Measurements from ENCODE around the gene ZP4. TPM values are rescaled to one million over a fixed set of nuclear protein-coding genes. Genes with fewer than 3 reads are reported as not detected.

Gene ZP4
- total RNA-seq, 2 experiments from 2014 or later, result not detected

DNA sequence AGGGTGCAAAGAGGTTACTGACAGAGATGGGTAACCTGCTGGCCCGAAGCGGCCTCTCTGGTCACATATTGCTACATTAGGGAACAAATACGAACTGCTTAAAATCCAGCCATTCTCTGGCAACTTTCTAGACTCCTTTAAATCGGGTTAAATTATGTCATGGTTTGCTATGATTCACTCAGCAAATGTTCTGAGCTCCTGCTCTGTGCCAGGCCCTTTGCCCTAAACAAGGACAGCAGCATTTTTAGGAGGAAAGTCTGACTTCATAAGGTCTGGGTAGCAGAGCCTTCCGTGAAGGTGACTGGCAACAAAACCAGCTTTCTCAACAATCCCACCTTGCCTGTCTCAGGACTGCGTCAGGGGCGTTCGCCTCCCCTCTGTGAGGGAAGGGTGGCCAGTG lies 15.4 kb downstream of the ZP4 start:
- H3K36me3 ChIP-seq (ENCODE audit: insufficient read depth, low read length), result no peaks in the 10 kb centered on the region
- Mint-ChIP-seq H3K27ac (no peak overlapping the region), H3K27me3 (no peaks in the 10 kb centered on the region), H3K36me3 (ENCODE audit: low read depth) (no peaks in the 10 kb centered on the region), H3K4me1 (ENCODE audit: low read depth) (no peaks in the 10 kb centered on the region), H3K9me3 (no peaks in the 10 kb centered on the region), H3K4me3 (no peak overlapping the region)
- CTCF ChIA-PET, result no interaction called here
- TF ChIP-seq, protein P1, sequence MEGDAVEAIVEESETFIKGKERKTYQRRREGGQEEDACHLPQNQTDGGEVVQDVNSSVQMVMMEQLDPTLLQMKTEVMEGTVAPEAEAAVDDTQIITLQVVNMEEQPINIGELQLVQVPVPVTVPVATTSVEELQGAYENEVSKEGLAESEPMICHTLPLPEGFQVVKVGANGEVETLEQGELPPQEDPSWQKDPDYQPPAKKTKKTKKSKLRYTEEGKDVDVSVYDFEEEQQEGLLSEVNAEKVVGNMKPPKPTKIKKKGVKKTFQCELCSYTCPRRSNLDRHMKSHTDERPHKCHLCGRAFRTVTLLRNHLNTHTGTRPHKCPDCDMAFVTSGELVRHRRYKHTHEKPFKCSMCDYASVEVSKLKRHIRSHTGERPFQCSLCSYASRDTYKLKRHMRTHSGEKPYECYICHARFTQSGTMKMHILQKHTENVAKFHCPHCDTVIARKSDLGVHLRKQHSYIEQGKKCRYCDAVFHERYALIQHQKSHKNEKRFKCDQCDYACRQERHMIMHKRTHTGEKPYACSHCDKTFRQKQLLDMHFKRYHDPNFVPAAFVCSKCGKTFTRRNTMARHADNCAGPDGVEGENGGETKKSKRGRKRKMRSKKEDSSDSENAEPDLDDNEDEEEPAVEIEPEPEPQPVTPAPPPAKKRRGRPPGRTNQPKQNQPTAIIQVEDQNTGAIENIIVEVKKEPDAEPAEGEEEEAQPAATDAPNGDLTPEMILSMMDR (IDR thresholded peaks at IDR 0.05), result no peak
- POLR2A ChIA-PET, result no interaction called here
- H3K27ac ChIP-seq (ENCODE audit: low read depth in 1 of 2, low read length in 2 of 2), result no peak overlapping the region
- intact Hi-C loops (cut with DNase I, micrococcal nuclease), result no loop called here
- H3K4me3 ChIP-seq (ENCODE audit: low read length), result no peak overlapping the region
- H3K4me1 ChIP-seq (ENCODE audit: insufficient read depth, low read length), result no peaks in the 10 kb centered on the region
- DNase-seq (no peak), ATAC-seq (ENCODE audit: poor library complexity) (no peak)
- no peaks in the 10 kb centered on the region for H3K27me3 ChIP-seq (ENCODE audit: control insufficient read depth in 1 of 2, insufficient read depth in 2 of 2, low read length in 2 of 2)
- no peaks in the 10 kb centered on the region for H3K9me3 ChIP-seq (ENCODE audit: control insufficient read depth in 1 of 2, insufficient read depth in 1 of 2, low read length in 2 of 2)

DNA sequence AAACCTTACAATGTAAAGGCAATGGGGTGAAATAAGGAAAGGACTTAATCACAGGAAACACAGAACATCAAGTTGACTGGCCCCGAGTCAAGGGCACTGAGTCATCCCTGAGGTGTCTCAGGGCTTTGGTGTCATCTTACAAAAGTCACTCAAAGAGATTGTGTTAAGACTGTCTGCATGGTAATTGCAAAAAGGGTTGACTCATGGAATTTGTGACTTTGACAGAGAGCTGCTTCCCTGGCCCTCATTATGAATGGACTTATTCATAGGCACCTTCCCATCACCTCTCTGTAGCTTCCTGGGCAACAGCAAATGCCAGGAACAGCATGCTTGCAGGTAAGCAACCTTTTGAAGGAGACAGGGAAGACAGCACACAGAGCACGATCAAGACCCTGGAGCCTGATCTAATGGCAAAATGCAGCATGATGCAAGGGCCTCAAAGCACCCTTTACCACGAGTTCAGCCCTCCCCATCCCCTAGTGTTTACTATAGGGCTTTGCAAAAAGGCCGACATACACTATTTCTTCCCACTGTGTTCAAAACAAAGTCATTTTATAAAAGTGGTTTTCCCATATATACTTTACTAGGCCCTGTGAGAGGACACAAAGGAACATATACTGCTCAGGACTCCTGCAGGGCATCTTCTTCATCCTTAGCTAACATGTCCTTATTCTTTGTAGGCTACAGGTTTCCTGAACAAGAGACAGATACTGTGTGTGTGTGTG lies 17.1 kb downstream of the ZP4 start:
- POLR2A ChIA-PET, result interaction anchor here (0.6 kb wide), 1 partner anchor 79 kb away, joined by 3 read pairs; no protein-coding TSS in a partner anchor
- Mint-ChIP-seq H3K36me3 (ENCODE audit: low read depth) (no peaks in the 10 kb centered on the region), H3K4me3 (no peak overlapping the region), H3K9me3 (no peaks in the 10 kb centered on the region), H3K27ac (no peak overlapping the region), H3K4me1 (ENCODE audit: low read depth) (no peaks in the 10 kb centered on the region), H3K27me3 (no peaks in the 10 kb centered on the region)
- Histone ChIP-seq H3K4me1 (ENCODE audit: insufficient read depth, low read length) (no peaks in the 10 kb centered on the region), H3K27me3 (ENCODE audit: control insufficient read depth in 1 of 2, insufficient read depth in 2 of 2, low read length in 2 of 2) (no peaks in the 10 kb centered on the region), H3K36me3 (ENCODE audit: insufficient read depth, low read length) (no peaks in the 10 kb centered on the region), H3K27ac (ENCODE audit: low read depth in 1 of 2, low read length in 2 of 2) (no peak overlapping the region), H3K4me3 (ENCODE audit: low read length) (no peak overlapping the region), H3K9me3 (ENCODE audit: control insufficient read depth in 1 of 2, insufficient read depth in 1 of 2, low read length in 2 of 2) (no peaks in the 10 kb centered on the region)
- TF ChIP-seq, protein P1 (IDR thresholded peaks at IDR 0.05), result no peak
- intact Hi-C loops (cut with DNase I, micrococcal nuclease), result no loop called here
- no peak for ATAC-seq (ENCODE audit: poor library complexity)
- CTCF ChIA-PET, result no interaction called here
- no peak for DNase-seq

DNA sequence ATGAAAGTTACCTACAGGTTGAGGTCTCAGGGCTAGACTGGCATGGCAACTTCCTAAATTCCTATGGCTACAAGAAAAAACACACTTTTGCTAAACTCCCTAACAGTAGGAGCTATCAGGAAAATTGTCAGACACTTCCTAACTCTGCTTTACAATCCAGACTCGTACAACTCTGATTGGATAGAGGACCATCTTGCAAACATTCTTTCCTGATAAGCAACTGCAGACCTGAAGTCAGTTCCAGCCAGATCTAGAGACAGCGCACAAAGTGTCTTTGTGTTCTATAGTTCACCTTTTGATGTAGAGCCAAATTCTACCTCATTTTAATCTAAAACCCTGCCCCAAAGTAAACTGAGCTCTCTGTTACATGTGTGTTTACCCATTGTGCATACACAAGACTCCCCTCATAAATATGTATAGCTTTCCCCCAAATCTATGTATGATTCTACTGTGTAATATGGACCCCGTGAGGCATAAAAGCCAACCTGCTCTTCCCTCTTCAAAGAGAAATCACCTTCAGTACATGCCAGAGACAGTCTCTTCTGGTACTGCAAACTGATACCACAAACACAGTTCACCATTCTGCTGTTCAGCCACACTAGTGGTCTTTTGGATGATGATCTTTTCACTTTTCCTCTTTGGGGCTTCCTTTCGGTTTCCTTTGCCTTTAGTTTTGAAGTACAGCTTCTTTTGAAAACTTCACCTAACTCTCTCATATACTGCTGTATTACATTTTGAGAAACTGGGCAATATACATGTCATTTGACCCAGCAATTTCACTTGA lies 21.7 kb downstream of the ZP4 start:
- peaks cover 3% of the 10 kb centered on the region for H3K4me1 ChIP-seq (ENCODE audit: insufficient read depth, low read length)
- Mint-ChIP-seq H3K4me3 (no peak overlapping the region), H3K27me3 (peaks cover 6% of the 10 kb centered on the region), H3K9me3 (no peaks in the 10 kb centered on the region), H3K27ac (no peak overlapping the region), H3K4me1 (ENCODE audit: low read depth) (no peaks in the 10 kb centered on the region), H3K36me3 (ENCODE audit: low read depth) (no peaks in the 10 kb centered on the region)
- H3K27ac ChIP-seq (ENCODE audit: low read depth in 1 of 2, low read length in 2 of 2), result no peak overlapping the region
- ChIA-PET CTCF (no interaction called here), POLR2A (no interaction called here)
- intact Hi-C loops (cut with DNase I, micrococcal nuclease), result no loop called here
- H3K36me3 ChIP-seq (ENCODE audit: insufficient read depth, low read length), result no peaks in the 10 kb centered on the region
- no peak overlapping the region for H3K4me3 ChIP-seq (ENCODE audit: low read length)
- no peak for DNase-seq
- no peak for ATAC-seq (ENCODE audit: poor library complexity)
- TF ChIP-seq, protein P1 (IDR thresholded peaks at IDR 0.05), result no peak
- peaks cover 0 to 6% of the 10 kb centered on the region in 2 experiments for H3K9me3 ChIP-seq (ENCODE audit: control insufficient read depth in 1 of 2, insufficient read depth in 1 of 2, low read length in 2 of 2)
- H3K27me3 ChIP-seq (ENCODE audit: control insufficient read depth in 1 of 2, insufficient read depth in 2 of 2, low read length in 2 of 2), result no peaks in the 10 kb centered on the region
